HG03095 (cell line): ENCODE results near the gene MB21D2.
A peak's percentile ranks its signal among the peaks of the same experiment; 100 is the strongest.
"Not testable (repeated sequence)": the region's sequence is repeated elsewhere in the genome, so short reads cannot be mapped to it uniquely, and the experiment has no call there.

Experiments used
- ATAC-seq: cut with Tn5 transposase; IDR thresholded peaks from one replicate; pipeline ENCODE4 v1.9.1; 2021; ENCODE audit warnings: moderate library complexity; ENCODE audit not compliant: unreplicated experiment

The MB21D2 gene

GRCh38 chr3:192862408-192863090 is 55.1 kb downstream of the MB21D2 start:
- ATAC-seq, result no peak

- ATAC-seq, result peak; percentile 37
Measured at GRCh38 chr3:192861972-192862371, 55.7 kb downstream of the MB21D2 start.

GRCh38 chr3:192860454-192860853 is 57.2 kb downstream of the MB21D2 start:
- no peak for ATAC-seq

GRCh38 chr3:192858849-192859585 is 58.6 kb downstream of the MB21D2 start:
- ATAC-seq, result no peak

- no peak for ATAC-seq
Measured at GRCh38 chr3:192857260-192857661, 60.4 kb downstream of the MB21D2 start.

- ATAC-seq, result no peak
Measured at GRCh38 chr3:192855434-192855833, 62.2 kb downstream of the MB21D2 start.

- ATAC-seq, result no peak
Measured at GRCh38 chr3:192851821-192852372, 65.8 kb downstream of the MB21D2 start.

GRCh38 chr3:192850451-192850981 is 67.1 kb downstream of the MB21D2 start:
- ATAC-seq, result peak; percentile 64

GRCh38 chr3:192849821-192850220 is 67.8 kb downstream of the MB21D2 start:
- not testable (repeated sequence) for ATAC-seq

- ATAC-seq, result no peak
Measured at GRCh38 chr3:192848371-192849233, 69.1 kb downstream of the MB21D2 start.

GRCh38 chr3:192847941-192848340 is 69.7 kb downstream of the MB21D2 start:
- ATAC-seq, result no peak

GRCh38 chr3:192845526-192845855 is 72.2 kb downstream of the MB21D2 start:
- no peak for ATAC-seq

- no peak for ATAC-seq
Measured at GRCh38 chr3:192844836-192845525, 72.7 kb downstream of the MB21D2 start.

GRCh38 chr3:192844486-192844765 is 73.2 kb downstream of the MB21D2 start:
- ATAC-seq, result no peak

GRCh38 chr3:192843723-192844485 is 73.8 kb downstream of the MB21D2 start:
- ATAC-seq, result no peak

- ATAC-seq, result no peak
Measured at GRCh38 chr3:192843119-192843518, 74.5 kb downstream of the MB21D2 start.

- ATAC-seq, result no peak
Measured at GRCh38 chr3:192842711-192843110, 74.9 kb downstream of the MB21D2 start.

- no peak for ATAC-seq
Measured at GRCh38 chr3:192842138-192842537, 75.5 kb downstream of the MB21D2 start.

GRCh38 chr3:192841428-192841827 is 76.2 kb downstream of the MB21D2 start:
- no peak for ATAC-seq
